CD4-positive, alpha-beta T cell treated with Interleukin-6 for 4 hours (primary cell): ENCODE measurements around the gene CIZ1.
"Not testable (repeated sequence)": the region's sequence is repeated elsewhere in the genome, so short reads cannot be mapped to it uniquely, and the experiment has no call there.

Experiments
- DNase-seq: peaks from one replicate; pipeline ENCODE4 v3.0.0-alpha.2; 2020; ENCODE audit warnings: mixed read lengths

CIZ1 gene

GRCh38 chr9:128188209-128188608 lies 3.2 kb downstream of the CIZ1 start:
- no peak for DNase-seq

GRCh38 chr9:128187361-128187760 lies 4.0 kb downstream of the CIZ1 start:
- DNase-seq: no peak

- no peak for DNase-seq
These were observed 5.1 kb downstream of the CIZ1 start for GRCh38 chr9:128185979-128186965.

- DNase-seq: no peak
These were observed 8.3 kb downstream of the CIZ1 start for GRCh38 chr9:128182893-128183588.

GRCh38 chr9:128181480-128181879 lies 9.9 kb downstream of the CIZ1 start:
- DNase-seq: not testable (repeated sequence)

GRCh38 chr9:128180447-128180846 lies 10.9 kb downstream of the CIZ1 start:
- DNase-seq: no peak

GRCh38 chr9:128180001-128180400 lies 11.4 kb downstream of the CIZ1 start:
- no peak for DNase-seq

GRCh38 chr9:128178806-128179431 lies 12.5 kb downstream of the CIZ1 start:
- no peak for DNase-seq

GRCh38 chr9:128175726-128176125 lies 15.6 kb downstream of the CIZ1 start:
- no peak for DNase-seq

- DNase-seq: no peak
These were observed 16.2 kb downstream of the CIZ1 start for GRCh38 chr9:128175102-128175563.

GRCh38 chr9:128174062-128174461 lies 17.3 kb downstream of the CIZ1 start:
- no peak for DNase-seq

- no peak for DNase-seq
These were observed 21.4 kb downstream of the CIZ1 start for GRCh38 chr9:128169925-128170324.

GRCh38 chr9:128169492-128169891 lies 21.9 kb downstream of the CIZ1 start:
- no peak for DNase-seq

- DNase-seq: no peak
These were observed 22.6 kb downstream of the CIZ1 start for GRCh38 chr9:128168731-128169308.

GRCh38 chr9:128167209-128167608 lies 24.2 kb downstream of the CIZ1 start:
- no peak for DNase-seq

- no peak for DNase-seq
These were observed 25.2 kb downstream of the CIZ1 start for GRCh38 chr9:128166169-128166568.

- DNase-seq: no peak
These were observed 27.0 kb downstream of the CIZ1 start for GRCh38 chr9:128164307-128164885.

- DNase-seq: no peak
These were observed 27.7 kb downstream of the CIZ1 start for GRCh38 chr9:128163523-128164306.

GRCh38 chr9:128163027-128163515 lies 28.3 kb downstream of the CIZ1 start:
- no peak for DNase-seq

- no peak for DNase-seq
These were observed 29.0 kb downstream of the CIZ1 start for GRCh38 chr9:128162215-128163026.
